Stimulated activated naive B cell treated with anti-CD40 and anti-IgM and Interleukin-4, amounts not matched to agents 10 μg/mL and 1 μg/mL and 100 μg/mL, for 72 hours (primary cell): ENCODE results near the gene HCN3.
"Not testable (repeated sequence)": the region's sequence is repeated elsewhere in the genome, so short reads cannot be mapped to it uniquely, and the experiment has no call there.

Experiments used
- ATAC-seq, 2 donors: fragments of 150-1000 bp; cut with Tn5 transposase; replicated peaks; 2 replicates each; pipeline ENCODE4 v1.10.0; 2021; ENCODE audit warnings: moderate library complexity in 1 of 2
- DNase-seq: peaks from one replicate; pipeline ENCODE4 v3.0.0; 2021
- H3K27ac Mint-ChIP-seq: one replicate; pipeline ENCODE4 v1.8.0; 2022; ENCODE audit warnings: mild to moderate bottlenecking, mixed read lengths
- H3K27me3 Mint-ChIP-seq, 2 donors: one replicate each; pipeline ENCODE4 v1.8.0; 2022; ENCODE audit warnings: mixed read lengths in 2 of 2
- H3K36me3 Mint-ChIP-seq, 2 donors: one replicate each; pipeline ENCODE4 v1.8.0; 2022; ENCODE audit warnings: mixed read lengths in 2 of 2, mild to moderate bottlenecking in 1 of 2
- H3K4me1 Mint-ChIP-seq, 2 donors: one replicate each; pipeline ENCODE4 v1.8.0; 2022; ENCODE audit warnings: mixed read lengths in 2 of 2, mild to moderate bottlenecking in 1 of 2
- H3K4me3 Mint-ChIP-seq, 2 donors: one replicate each; pipeline ENCODE4 v1.8.0; 2022; ENCODE audit warnings: mild to moderate bottlenecking in 2 of 2, mixed read lengths in 2 of 2, moderate library complexity in 1 of 2
- H3K9me3 Mint-ChIP-seq, 2 donors: one replicate each; pipeline ENCODE4 v1.8.0; 2022; ENCODE audit warnings: mixed read lengths in 2 of 2, mild to moderate bottlenecking in 1 of 2

Gene HCN3

GRCh38 chr1:155277070-155277901 is at the start of gene HCN3:
HCN3 (plus strand) TSS chr1:155277463; CDS start chr1:155277591, 128 bp downstream.
- peak; percentile 61 to 70 for ATAC-seq
- peak; percentile 91 for DNase-seq
- no peaks in the 10 kb centered on the region for H3K9me3 Mint-ChIP-seq
- H3K36me3 Mint-ChIP-seq, result peaks cover 7 to 11% of the 10 kb centered on the region in 2 donors
- H3K27me3 Mint-ChIP-seq, result no peaks in the 10 kb centered on the region
- H3K27ac Mint-ChIP-seq, result no peak within 1 kb of the TSS
- H3K4me3 Mint-ChIP-seq, result peak within 1 kb of the TSS; percentile 86 to 88
- peaks cover 32 to 51% of the 10 kb centered on the region in 2 donors for H3K4me1 Mint-ChIP-seq

GRCh38 chr1:155228096-155228427 is 49.2 kb upstream of the HCN3 start:
- H3K27me3 Mint-ChIP-seq, result no peaks in the 10 kb centered on the region
- peaks cover 26 to 37% of the 10 kb centered on the region in 2 donors for H3K4me1 Mint-ChIP-seq
- peak overlapping the region; percentile 95 for H3K27ac Mint-ChIP-seq
- no peak for DNase-seq
- no peak for ATAC-seq
- no peaks in the 10 kb centered on the region for H3K9me3 Mint-ChIP-seq
- H3K36me3 Mint-ChIP-seq, result peaks cover 0 to 3% of the 10 kb centered on the region in 2 donors
- peak overlapping the region; percentile 84 to 89 for H3K4me3 Mint-ChIP-seq

- H3K27me3 Mint-ChIP-seq, ATAC-seq, H3K4me3 Mint-ChIP-seq, H3K4me1 Mint-ChIP-seq, H3K27ac Mint-ChIP-seq, DNase-seq, H3K9me3 Mint-ChIP-seq: not testable (repeated sequence)
- peaks cover 9 to 12% of the 10 kb centered on the region in 2 donors for H3K36me3 Mint-ChIP-seq
These were observed 46.0 kb upstream of the HCN3 start for GRCh38 chr1:155231302-155231701.

- DNase-seq, H3K27me3 Mint-ChIP-seq, ATAC-seq, H3K9me3 Mint-ChIP-seq, H3K4me3 Mint-ChIP-seq, H3K4me1 Mint-ChIP-seq: not testable (repeated sequence)
- Mint-ChIP-seq H3K36me3 (peaks cover 10 to 18% of the 10 kb centered on the region in 2 donors), H3K27ac (peak overlapping the region; percentile 37)
These were observed 45.0 kb upstream of the HCN3 start for GRCh38 chr1:155232001-155232978.

- not testable (repeated sequence) for H3K27me3 Mint-ChIP-seq, H3K4me1 Mint-ChIP-seq, H3K27ac Mint-ChIP-seq, H3K4me3 Mint-ChIP-seq, DNase-seq, ATAC-seq, H3K9me3 Mint-ChIP-seq
- peaks cover 14 to 26% of the 10 kb centered on the region in 2 donors for H3K36me3 Mint-ChIP-seq
These were observed 43.8 kb upstream of the HCN3 start for GRCh38 chr1:155233502-155233901.

- not testable (repeated sequence) for H3K9me3 Mint-ChIP-seq, H3K27me3 Mint-ChIP-seq, ATAC-seq, H3K4me3 Mint-ChIP-seq, DNase-seq, H3K27ac Mint-ChIP-seq, H3K4me1 Mint-ChIP-seq
- peaks cover 22 to 32% of the 10 kb centered on the region in 2 donors for H3K36me3 Mint-ChIP-seq
These were observed 41.9 kb upstream of the HCN3 start for GRCh38 chr1:155235375-155235774.

GRCh38 chr1:155236451-155236850 is 40.8 kb upstream of the HCN3 start:
- H3K36me3 Mint-ChIP-seq, result peaks cover 22 to 37% of the 10 kb centered on the region in 2 donors
- no peak for ATAC-seq
- no peak overlapping the region for H3K27ac Mint-ChIP-seq
- no peak overlapping the region for H3K4me3 Mint-ChIP-seq
- H3K27me3 Mint-ChIP-seq, result no peaks in the 10 kb centered on the region
- DNase-seq, result no peak
- peaks cover 9 to 21% of the 10 kb centered on the region in 2 donors for H3K4me1 Mint-ChIP-seq
- H3K9me3 Mint-ChIP-seq, result no peaks in the 10 kb centered on the region

- Mint-ChIP-seq H3K27ac (peak overlapping the region; percentile 79), H3K4me1 (peaks cover 27 to 44% of the 10 kb centered on the region in 2 donors), H3K4me3 (peak overlapping the region; percentile 83 to 85), H3K9me3 (no peaks in the 10 kb centered on the region), H3K27me3 (no peaks in the 10 kb centered on the region), H3K36me3 (peaks cover 15 to 37% of the 10 kb centered on the region in 2 donors)
- ATAC-seq, result peak; percentile 44 to 48
- DNase-seq, result peak; percentile 52
These were observed 36.1 kb upstream of the HCN3 start for GRCh38 chr1:155241069-155241679.

- no peaks in the 10 kb centered on the region for H3K9me3 Mint-ChIP-seq
- no peak for ATAC-seq
- no peak for DNase-seq
- H3K27me3 Mint-ChIP-seq, result no peaks in the 10 kb centered on the region
- H3K36me3 Mint-ChIP-seq, result peaks cover 12 to 35% of the 10 kb centered on the region in 2 donors
- H3K4me3 Mint-ChIP-seq, result no peak overlapping the region
- peaks cover 29 to 44% of the 10 kb centered on the region in 2 donors for H3K4me1 Mint-ChIP-seq
- H3K27ac Mint-ChIP-seq, result no peak overlapping the region
These were observed 35.4 kb upstream of the HCN3 start for GRCh38 chr1:155241841-155242264.

- DNase-seq, result no peak
- no peaks in the 10 kb centered on the region for H3K9me3 Mint-ChIP-seq
- H3K4me1 Mint-ChIP-seq, result peaks cover 29 to 44% of the 10 kb centered on the region in 2 donors
- peaks cover 10 to 31% of the 10 kb centered on the region in 2 donors for H3K36me3 Mint-ChIP-seq
- H3K27me3 Mint-ChIP-seq, result no peaks in the 10 kb centered on the region
- peak overlapping the region; percentile 6 for H3K27ac Mint-ChIP-seq
- peak overlapping the region; percentile 82 to 84 for H3K4me3 Mint-ChIP-seq
- no peak for ATAC-seq
These were observed 34.4 kb upstream of the HCN3 start for GRCh38 chr1:155242805-155243358.

- Mint-ChIP-seq H3K4me3 (peak overlapping the region; percentile 82 to 84), H3K9me3 (no peaks in the 10 kb centered on the region), H3K27me3 (no peaks in the 10 kb centered on the region), H3K27ac (peak overlapping the region; percentile 84), H3K36me3 (peaks cover 2 to 22% of the 10 kb centered on the region in 2 donors), H3K4me1 (peaks cover 29 to 38% of the 10 kb centered on the region in 2 donors)
- peak; percentile 93 for DNase-seq
- ATAC-seq, result peak; percentile 91 to 94
These were observed 32.7 kb upstream of the HCN3 start for GRCh38 chr1:155244368-155245162.

GRCh38 chr1:155245163-155245524 is 32.1 kb upstream of the HCN3 start:
- DNase-seq (no peak), ATAC-seq (no peak)
- Mint-ChIP-seq H3K27me3 (no peaks in the 10 kb centered on the region), H3K4me3 (peak overlapping the region; percentile 82 to 84), H3K36me3 (peaks cover 2 to 22% of the 10 kb centered on the region in 2 donors), H3K4me1 (peaks cover 31 to 39% of the 10 kb centered on the region in 2 donors), H3K27ac (peak overlapping the region; percentile 84), H3K9me3 (no peaks in the 10 kb centered on the region)

GRCh38 chr1:155246796-155247195 is 30.5 kb upstream of the HCN3 start:
- ATAC-seq, H3K9me3 Mint-ChIP-seq, H3K4me3 Mint-ChIP-seq, DNase-seq, H3K27me3 Mint-ChIP-seq: not testable (repeated sequence)
- H3K4me1 Mint-ChIP-seq, result peaks cover 25 to 32% of the 10 kb centered on the region in 2 donors
- peak overlapping the region; percentile 7 for H3K27ac Mint-ChIP-seq
- H3K36me3 Mint-ChIP-seq, result peaks cover 2 to 15% of the 10 kb centered on the region in 2 donors
